ENCODE data around the gene ACRV1. TPM values are rescaled to one million over a fixed set of nuclear protein-coding genes. Genes with fewer than 3 reads are reported as not detected.

ACRV1 gene
- total and polyA plus RNA-seq, 2 of the 13 experiments (the other 11 are each of a cell fraction or from before 2014, with no cell fraction given) = not detected

- TF ChIP-seq ZNF513 (CRISPR knock-in tag; conservative IDR thresholded peaks at IDR 0.05) (no peak), RNF219 (CRISPR knock-in tag; IDR thresholded peaks at IDR 0.05) (no peak), SALL1 (CRISPR knock-in tag; IDR thresholded peaks at IDR 0.05) (no peak), ZFP62 (CRISPR knock-in tag; IDR thresholded peaks at IDR 0.05) (no peak), BRD4 (CRISPR knock-in tag; IDR thresholded peaks at IDR 0.05) (no peak), TFAP4 (IDR thresholded peaks at IDR 0.05; ENCODE audit: borderline replicate concordance, low read depth) (no peak), NCOA1 (CRISPR knock-in tag; IDR thresholded peaks at IDR 0.05) (no peak), ZFP1 (CRISPR knock-in tag; IDR thresholded peaks at IDR 0.05) (no peak), ZNF343 (CRISPR knock-in tag; IDR thresholded peaks at IDR 0.05) (no peak), HHEX (CRISPR knock-in tag; IDR thresholded peaks at IDR 0.05) (no peak), TERF1 (CRISPR knock-in tag; IDR thresholded peaks at IDR 0.05) (no peak), ZFAT (CRISPR knock-in tag; conservative IDR thresholded peaks at IDR 0.05) (no peak), HNF1A (IDR thresholded peaks at IDR 0.05; ENCODE audit: low read depth) (peak; percentile 59; the same call in 1 of the 2 replicates), HNF1A (CRISPR knock-in tag; IDR thresholded peaks at IDR 0.05; ENCODE audit: borderline replicate concordance) (no peak; the same call in 1 of the 2 replicates), HES4 (CRISPR knock-in tag; IDR thresholded peaks at IDR 0.05; ENCODE audit: borderline replicate concordance) (no peak), SOX5 (CRISPR knock-in tag; IDR thresholded peaks at IDR 0.05; ENCODE audit: borderline replicate concordance) (0 out of 2 replicates have a peak, but pooled peaks have one; percentile 9), ZNF746 (CRISPR knock-in tag; IDR thresholded peaks at IDR 0.05) (no peak), SYNCRIP (IDR thresholded peaks at IDR 0.05; ENCODE audit: insufficient read depth, low read depth, low read length) (no peak), SMC3 (IDR thresholded peaks at IDR 0.05; ENCODE audit: low read length) (no peak), HDAC2 (CRISPR knock-in tag; IDR thresholded peaks at IDR 0.05) (no peak), ZNF83 (CRISPR knock-in tag; IDR thresholded peaks at IDR 0.05; ENCODE audit: borderline replicate concordance) (no peak), MTA1 (CRISPR knock-in tag; IDR thresholded peaks at IDR 0.05; ENCODE audit: borderline replicate concordance) (no peak), POLR2AphosphoS2 (IDR thresholded peaks at IDR 0.05; ENCODE audit: low read depth, low read length) (no peak)
Measured at GRCh38 chr11:125638315-125638714, 42.3 kb downstream of the ACRV1 start (continued).

All from HepG2 (cell line).